Tracheal epithelial cell (primary cell): ENCODE measurements around the gene WIPF1. TPM values are rescaled to one million over a fixed set of nuclear protein-coding genes. Genes with fewer than 3 reads are reported as not detected.

Experiments
- total RNA-seq: library from RNA; depleted of rRNA; stranded (reverse); fragments of >200 nt; gene quantifications from 2 replicates; pipeline ENCODE4 v1.2.1, GENCODE V29; 2014

The WIPF1 gene, protein sequence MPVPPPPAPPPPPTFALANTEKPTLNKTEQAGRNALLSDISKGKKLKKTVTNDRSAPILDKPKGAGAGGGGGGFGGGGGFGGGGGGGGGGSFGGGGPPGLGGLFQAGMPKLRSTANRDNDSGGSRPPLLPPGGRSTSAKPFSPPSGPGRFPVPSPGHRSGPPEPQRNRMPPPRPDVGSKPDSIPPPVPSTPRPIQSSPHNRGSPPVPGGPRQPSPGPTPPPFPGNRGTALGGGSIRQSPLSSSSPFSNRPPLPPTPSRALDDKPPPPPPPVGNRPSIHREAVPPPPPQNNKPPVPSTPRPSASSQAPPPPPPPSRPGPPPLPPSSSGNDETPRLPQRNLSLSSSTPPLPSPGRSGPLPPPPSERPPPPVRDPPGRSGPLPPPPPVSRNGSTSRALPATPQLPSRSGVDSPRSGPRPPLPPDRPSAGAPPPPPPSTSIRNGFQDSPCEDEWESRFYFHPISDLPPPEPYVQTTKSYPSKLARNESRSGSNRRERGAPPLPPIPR
- 1.3 and 1.4 TPM in 2 replicates for total RNA-seq

DNA sequence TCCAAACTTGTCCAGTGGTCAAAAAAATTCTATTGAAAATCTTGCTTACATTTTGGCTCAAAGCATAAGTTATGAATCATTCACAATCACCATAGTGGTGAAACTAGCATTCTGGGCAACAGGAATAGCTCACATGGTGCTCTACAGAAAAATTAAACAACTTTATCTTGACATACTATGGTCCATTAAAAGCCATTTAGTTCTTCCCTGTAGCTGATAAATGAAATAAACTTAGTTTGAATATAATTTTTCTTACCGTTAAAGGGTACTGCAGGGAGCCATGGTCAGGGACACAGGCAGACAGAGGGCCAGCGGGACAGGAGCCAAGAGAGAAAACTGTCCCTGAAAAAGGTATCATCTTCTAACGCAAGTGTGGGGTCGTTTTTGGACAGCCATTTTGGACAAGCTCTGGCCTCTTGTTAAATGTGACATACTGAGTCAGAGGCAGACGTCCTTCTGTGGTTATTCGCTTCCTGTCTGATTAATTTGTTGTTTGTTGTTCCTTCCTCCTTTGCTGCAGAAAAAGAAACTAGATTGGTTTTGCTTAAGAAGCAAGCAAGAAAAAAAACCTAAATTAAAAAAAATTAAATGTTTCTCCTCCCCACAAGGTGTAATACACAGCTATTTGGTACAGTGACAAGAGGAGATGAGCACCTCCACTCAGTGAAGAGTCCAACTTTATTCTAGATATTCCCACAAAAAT is at the start of gene WIPF1:
Gene WIPF1, minus strand, starts transcription at position 460 of the 703 bp plus-strand sequence. CDS start 12,231 bp downstream, outside the sequence.

Other genes with a start within 250 kb of the WIPF1 start
- gene SCRN3, start 202.1 kb downstream of the WIPF1 start, total RNA-seq = 14.9 and 35.8 TPM in 2 replicates
- 1.7 and 2.3 TPM in 2 replicates for gene GPR155, start 110.8 kb downstream of the WIPF1 start, total RNA-seq
- 0.21 TPM in 1 of 2 replicates, not detected in the other for gene CHRNA1, start 166.7 kb upstream of the WIPF1 start, total RNA-seq